Measurements from ENCODE around the gene BRAT1. TPM values are rescaled to one million over a fixed set of nuclear protein-coding genes. Genes with fewer than 3 reads are reported as not detected.

The BRAT1 gene
- total and polyA plus RNA-seq, 2 donors (not counting 1 experiment from before 2014, with no cell fraction given): 4.0 to 20.1 TPM

GRCh38 chr7:2542916-2543871 lies 12.1 kb downstream of the BRAT1 start:
- Histone ChIP-seq H3K27ac (ENCODE audit: insufficient read depth, low read length) (no peak overlapping the region), H3K36me3 (ENCODE audit: control insufficient read depth, insufficient read depth, low read length) (peaks cover 33% of the 10 kb centered on the region), H3K79me2 (ENCODE audit: control insufficient read depth, insufficient read depth, low read length) (no peaks in the 10 kb centered on the region), H3K4me3 (replicated peaks in 1 of 4; ENCODE audit: control extremely low read depth in 1 of 4, insufficient read depth in 1 of 4, low read depth in 3 of 4, low read length in 4 of 4) (no peak overlapping the region), H4K20me1 (ENCODE audit: control insufficient read depth, extremely low read depth, insufficient read depth, low read length) (no peaks in the 10 kb centered on the region), H3K9me3 (ENCODE audit: control insufficient read depth, insufficient read depth, low read depth, low read length) (no peaks in the 10 kb centered on the region), H3K27me3 (ENCODE audit: control insufficient read depth, insufficient read depth, low read length) (no peaks in the 10 kb centered on the region), H3K4me2 (ENCODE audit: extremely low read depth, insufficient read depth, low read length) (no peak overlapping the region), H3K4me1 (ENCODE audit: control insufficient read depth, extremely low read depth, insufficient read depth, low read length) (no peaks in the 10 kb centered on the region), H3K9ac (ENCODE audit: insufficient read depth, low read length) (no peak overlapping the region), H2AFZ (ENCODE audit: low read length) (no peak overlapping the region)
- no peak for DNase-seq (ENCODE audit: low read depth in 2 of 2)
- TF ChIP-seq EZH2 (IDR thresholded peaks at IDR 0.05; ENCODE audit: low read length, missing control alignments) (no peak), CTCF (conservative IDR thresholded peaks at IDR 0.05 in 1 of 2, IDR thresholded peaks at IDR 0.05 in 1 of 2; ENCODE audit: low read depth in 1 of 2, low read length in 2 of 2) (no peak)

GRCh38 chr7:2542011-2542915 lies 13.1 kb downstream of the BRAT1 start:
- Histone ChIP-seq H3K4me1 (ENCODE audit: control insufficient read depth, extremely low read depth, insufficient read depth, low read length) (no peaks in the 10 kb centered on the region), H3K9ac (ENCODE audit: insufficient read depth, low read length) (no peak overlapping the region), H3K36me3 (ENCODE audit: control insufficient read depth, insufficient read depth, low read length) (peaks cover 34% of the 10 kb centered on the region), H2AFZ (ENCODE audit: low read length) (no peak overlapping the region), H3K4me2 (ENCODE audit: extremely low read depth, insufficient read depth, low read length) (no peak overlapping the region), H3K79me2 (ENCODE audit: control insufficient read depth, insufficient read depth, low read length) (no peaks in the 10 kb centered on the region), H3K27ac (ENCODE audit: insufficient read depth, low read length) (no peak overlapping the region), H4K20me1 (ENCODE audit: control insufficient read depth, extremely low read depth, insufficient read depth, low read length) (no peaks in the 10 kb centered on the region), H3K4me3 (replicated peaks in 1 of 4; ENCODE audit: control extremely low read depth in 1 of 4, insufficient read depth in 1 of 4, low read depth in 3 of 4, low read length in 4 of 4) (no peak overlapping the region), H3K27me3 (ENCODE audit: control insufficient read depth, insufficient read depth, low read length) (no peaks in the 10 kb centered on the region), H3K9me3 (ENCODE audit: control insufficient read depth, insufficient read depth, low read depth, low read length) (no peaks in the 10 kb centered on the region)
- TF ChIP-seq EZH2 (IDR thresholded peaks at IDR 0.05; ENCODE audit: low read length, missing control alignments) (no peak), CTCF (conservative IDR thresholded peaks at IDR 0.05 in 1 of 2, IDR thresholded peaks at IDR 0.05 in 1 of 2; ENCODE audit: low read depth in 1 of 2, low read length in 2 of 2) (no peak)
- DNase-seq (ENCODE audit: low read depth in 2 of 2): no peak

Data from fibroblast of lung (primary cell).